B cell (primary cell): ENCODE results near the gene CITED2. TPM values are rescaled to one million over a fixed set of nuclear protein-coding genes. Genes with fewer than 3 reads are reported as not detected.

Experiments
- ATAC-seq: fragments of 200-7000 bp; cut with Tn5 transposase; one replicate; pipeline ENCODE4 v1.10.0; 2021; ENCODE audit warnings: low read depth, mild to moderate bottlenecking, moderate number of reproducible peaks, moderate library complexity
- CTCF ChIA-PET: fragments of 350-600 bp; sonication (Branson Sonifier 250); formaldehyde crosslinking; loops from one replicate; lab custom pipeline; 2021; ENCODE audit warnings: antibody characterized with exemption, inconsistent platforms; lab: Charles Lee
- POLR2A ChIA-PET: fragments of 350-600 bp; sonication (Branson Sonifier 250); formaldehyde crosslinking; loops from one replicate; lab custom pipeline; 2021; ENCODE audit warnings: antibody characterized with exemption; lab: Charles Lee
- DNase-seq: peaks from one replicate; pipeline ENCODE4 v3.0.0; 2013
- H2AFZ ChIP-seq: 2 replicates; pipeline ENCODE4 v1.6.1; 2012; ENCODE audit warnings: mild to moderate bottlenecking, low read depth, low read length; ENCODE audit not compliant: insufficient read depth, poor library complexity, severe bottlenecking
- H3K27ac ChIP-seq, 2 donors: 1 replicate in 1 of 2; 2 replicates in 1 of 2; pipeline ENCODE4 v1.5.1; 2012 to 2013; ENCODE audit warnings: low read length in 2 of 2, mild to moderate bottlenecking in 2 of 2, moderate library complexity in 1 of 2
- H3K27me3 ChIP-seq, 4 experiments: fragments of 200-600 bp in 1 of 4; sonication (generic) in 1 of 4; replicated peaks in 1 of 4; 1 replicate in 2 of 4; 2 replicates in 2 of 4; pipeline versions ENCODE4 v1.6.1 to v1.7.0; 2013 to 2016; ENCODE audit warnings: low read length in 3 of 4, mild to moderate bottlenecking in 2 of 4, mixed read lengths in 1 of 4, moderate library complexity in 1 of 4; ENCODE audit not compliant: insufficient read depth in 4 of 4, control insufficient read depth in 3 of 4; ENCODE audit errors: control extremely low read depth in 1 of 4
- H3K36me3 ChIP-seq, 2 experiments: replicated peaks in 1 of 2; 1 replicate in 1 of 2; 2 replicates in 1 of 2; pipeline versions ENCODE4 v1.6.1 to v1.7.1; 2013; ENCODE audit warnings: low read length in 1 of 2; ENCODE audit not compliant: insufficient read depth in 2 of 2, control insufficient read depth in 1 of 2; ENCODE audit errors: control extremely low read depth in 1 of 2, extremely low read depth in 1 of 2
- H3K4me1 ChIP-seq, 2 donors: fragments of 200-600 bp in 1 of 2; sonication (generic) in 1 of 2; 1 replicate in 1 of 2; 2 replicates in 1 of 2; pipeline versions ENCODE4 v1.5.1 to v1.6.1; 2013 to 2017; ENCODE audit warnings: low read length in 2 of 2; ENCODE audit not compliant: control insufficient read depth in 2 of 2, insufficient read depth in 2 of 2
- H3K4me2 ChIP-seq: replicated peaks from 2 replicates; pipeline ENCODE3; 2012; ENCODE audit warnings: mild to moderate bottlenecking, low read depth, low read length; ENCODE audit not compliant: poor library complexity, severe bottlenecking
- H3K4me3 ChIP-seq, 5 experiments: fragments of 200-600 bp in 1 of 5; sonication (generic) in 1 of 5; 1 replicate in 3 of 5; 2 replicates in 2 of 5; pipeline versions ENCODE4 v1.5.1 to v1.7.0; 2011 to 2016; ENCODE audit warnings: low read length in 4 of 5, mild to moderate bottlenecking in 4 of 5, low read depth in 2 of 5, control low read depth in 1 of 5, moderate library complexity in 1 of 5; ENCODE audit not compliant: insufficient read depth in 1 of 5; ENCODE audit errors: control extremely low read depth in 1 of 5, extremely low read depth in 1 of 5
- H3K79me2 ChIP-seq: fragments of 200-600 bp; sonication (generic); one replicate; pipeline ENCODE4 v1.6.0; 2016; ENCODE audit warnings: low read length; ENCODE audit not compliant: control insufficient read depth, insufficient read depth
- H3K9ac ChIP-seq: fragments of 200-600 bp; sonication (generic); 2 replicates; pipeline ENCODE4 v1.6.1; 2017; ENCODE audit warnings: mild to moderate bottlenecking, low read length, moderate library complexity
- H3K9me3 ChIP-seq, 3 donors: one replicate each; pipeline versions ENCODE4 v1.6.1 to v1.7.1; 2013; ENCODE audit warnings: low read length in 2 of 3; ENCODE audit not compliant: control insufficient read depth in 2 of 3, insufficient read depth in 1 of 3; ENCODE audit errors: control extremely low read depth in 1 of 3
- H4K20me1 ChIP-seq: 2 replicates; pipeline ENCODE4 v1.6.0; 2012; ENCODE audit warnings: mild to moderate bottlenecking, low read length; ENCODE audit not compliant: insufficient read depth, control insufficient read depth, poor library complexity, severe bottlenecking
- H3K27ac Mint-ChIP-seq: one replicate; pipeline ENCODE4 v1.8.0; 2021; ENCODE audit warnings: mixed read lengths
- H3K27me3 Mint-ChIP-seq: one replicate; pipeline ENCODE4 v1.8.0; 2021; ENCODE audit warnings: mixed read lengths
- H3K4me1 Mint-ChIP-seq: one replicate; pipeline ENCODE4 v1.8.0; 2021; ENCODE audit warnings: mixed read lengths
- H3K4me3 Mint-ChIP-seq: one replicate; pipeline ENCODE4 v1.8.0; 2021; ENCODE audit warnings: mixed read lengths
- H3K9me3 Mint-ChIP-seq: one replicate; pipeline ENCODE4 v1.8.0; 2022; ENCODE audit warnings: mixed read lengths; ENCODE audit not compliant: insufficient read depth
- EZH2 ChIP-seq: IDR thresholded peaks from 2 replicates; pipeline ENCODE4 v1.6.1; 2012; ENCODE audit warnings: borderline replicate concordance, low read depth, mild to moderate bottlenecking, moderate library complexity, low read length; ENCODE audit not compliant: insufficient read depth, poor library complexity, severe bottlenecking
- WGBS: methylation state at CpG from one replicate; pipeline ENCODE4 v1.1.5; 2013; ENCODE audit warnings: missing lambda C conversion rate; ENCODE audit not compliant: insufficient coverage; 5-methylcytosine and 5-hydroxymethylcytosine counted together
- intact Hi-C: fragments of 100-400 bp; cut with micrococcal nuclease; formaldehyde crosslinking; loops from one replicate; pipeline ENCODE4 v1.10.0; 2022
- polyA plus RNA-seq: library from polyadenylated mRNA; depleted of rRNA; stranded (reverse); fragments of >200 nt; gene quantifications from 2 replicates; pipeline ENCODE4 v1.2.3, GENCODE V29; 2012
- total RNA-seq, 2 donors: library from RNA; stranded (reverse); fragments of 120-200 nt in 1 of 2; gene quantifications; 1 replicate in 1 of 2; 2 replicates in 1 of 2; pipeline versions ENCODE4 v1.2.3 to v1.2.4, GENCODE V29; 2013 to 2022
- TF ChIP-seq, protein P1 (sequence below): fragments of 200-600 bp; IDR thresholded peaks from one replicate; pipeline ENCODE4 v1.8.0; 2022; ENCODE audit warnings: antibody characterized with exemption, mild to moderate bottlenecking

CITED2 gene
- total and polyA plus RNA-seq, 2 donors (not counting 1 experiment from before 2014, with no cell fraction given) = 56.2 to 67.9 TPM

DNA sequence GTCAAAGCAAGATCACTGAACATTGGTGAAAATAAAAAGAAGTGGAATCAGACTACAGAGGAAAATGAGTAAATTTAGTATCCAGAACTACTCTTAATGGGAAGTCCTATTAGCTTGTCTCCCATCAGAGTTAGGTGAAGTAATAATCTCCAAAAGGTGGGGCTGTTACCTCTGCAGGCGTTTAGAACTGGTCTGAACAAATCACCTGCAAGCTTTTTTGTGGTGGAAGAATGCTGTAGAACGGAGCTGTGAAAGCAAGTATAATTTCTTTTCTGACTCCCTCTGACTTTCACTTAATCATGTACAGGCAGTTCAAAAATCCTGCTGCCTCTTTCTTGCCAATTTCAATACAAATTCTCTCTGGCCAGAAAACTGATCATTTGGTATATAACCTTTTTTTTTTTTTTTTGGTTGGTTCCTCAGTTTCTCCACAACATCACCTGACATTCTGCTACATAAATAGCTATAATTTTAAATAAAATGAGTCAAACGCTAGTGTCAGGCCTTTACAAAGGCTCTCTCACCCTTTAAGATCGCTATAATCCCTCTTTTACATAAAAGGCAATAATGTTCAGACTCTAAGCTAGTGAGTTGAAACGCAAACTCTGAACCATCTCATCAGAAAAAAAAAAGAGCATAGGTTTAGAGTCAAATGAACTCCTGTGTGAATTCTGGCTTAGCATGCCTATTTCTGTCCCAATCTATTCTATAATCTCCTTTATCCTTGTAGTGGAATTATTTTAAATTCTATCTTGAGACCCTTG, 38.8 kb downstream of the CITED2 start:
- Histone ChIP-seq H3K4me2 (no peak overlapping the region), H3K27ac (no peak overlapping the region), H3K36me3 (no peaks in the 10 kb centered on the region), H3K4me3 (no peak overlapping the region), H3K4me1 (no peaks in the 10 kb centered on the region), H3K9me3 (no peaks in the 10 kb centered on the region), H2AFZ (no peak overlapping the region), H3K9ac (no peak overlapping the region), H3K27me3 (no peaks in the 10 kb centered on the region), H4K20me1 (no peaks in the 10 kb centered on the region), H3K79me2 (no peaks in the 10 kb centered on the region)
- Mint-ChIP-seq H3K4me1 (peaks cover 10% of the 10 kb centered on the region), H3K27me3 (no peaks in the 10 kb centered on the region), H3K27ac (no peak overlapping the region), H3K9me3 (no peaks in the 10 kb centered on the region), H3K4me3 (no peak overlapping the region)
- no CpG with 5 or more reads among the region's 5 CpGs for WGBS
- intact Hi-C loops = no loop called here
- ATAC-seq (no peak), DNase-seq (no peak)
- TF ChIP-seq, protein P1, sequence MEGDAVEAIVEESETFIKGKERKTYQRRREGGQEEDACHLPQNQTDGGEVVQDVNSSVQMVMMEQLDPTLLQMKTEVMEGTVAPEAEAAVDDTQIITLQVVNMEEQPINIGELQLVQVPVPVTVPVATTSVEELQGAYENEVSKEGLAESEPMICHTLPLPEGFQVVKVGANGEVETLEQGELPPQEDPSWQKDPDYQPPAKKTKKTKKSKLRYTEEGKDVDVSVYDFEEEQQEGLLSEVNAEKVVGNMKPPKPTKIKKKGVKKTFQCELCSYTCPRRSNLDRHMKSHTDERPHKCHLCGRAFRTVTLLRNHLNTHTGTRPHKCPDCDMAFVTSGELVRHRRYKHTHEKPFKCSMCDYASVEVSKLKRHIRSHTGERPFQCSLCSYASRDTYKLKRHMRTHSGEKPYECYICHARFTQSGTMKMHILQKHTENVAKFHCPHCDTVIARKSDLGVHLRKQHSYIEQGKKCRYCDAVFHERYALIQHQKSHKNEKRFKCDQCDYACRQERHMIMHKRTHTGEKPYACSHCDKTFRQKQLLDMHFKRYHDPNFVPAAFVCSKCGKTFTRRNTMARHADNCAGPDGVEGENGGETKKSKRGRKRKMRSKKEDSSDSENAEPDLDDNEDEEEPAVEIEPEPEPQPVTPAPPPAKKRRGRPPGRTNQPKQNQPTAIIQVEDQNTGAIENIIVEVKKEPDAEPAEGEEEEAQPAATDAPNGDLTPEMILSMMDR = no peak
- ChIA-PET CTCF (interaction anchor here (0.6 to 1.7 kb wide), 5 partner anchors 8 to 116 kb away, joined by 3 to 8 read pairs (median 3); partner anchors contain the start of gene TXLNB), POLR2A (interaction anchor here (0.6 kb wide), 1 partner anchor 491 kb away, joined by 6 read pairs; no protein-coding TSS in a partner anchor)

GRCh38 chr6:139334806-139335446, 39.5 kb downstream of the CITED2 start:
- Mint-ChIP-seq H3K27ac (no peak overlapping the region), H3K27me3 (no peaks in the 10 kb centered on the region), H3K4me3 (no peak overlapping the region), H3K4me1 (peaks cover 15% of the 10 kb centered on the region), H3K9me3 (no peaks in the 10 kb centered on the region)
- Histone ChIP-seq H4K20me1 (no peaks in the 10 kb centered on the region), H3K27me3 (no peaks in the 10 kb centered on the region), H3K4me1 (no peaks in the 10 kb centered on the region), H3K4me3 (no peak overlapping the region), H3K9me3 (no peaks in the 10 kb centered on the region), H3K9ac (no peak overlapping the region), H3K36me3 (no peaks in the 10 kb centered on the region), H3K4me2 (no peak overlapping the region), H3K79me2 (no peaks in the 10 kb centered on the region), H2AFZ (no peak overlapping the region), H3K27ac (no peak overlapping the region)
- ChIA-PET POLR2A (interaction anchor here (0.6 kb wide), 1 partner anchor 491 kb away, joined by 6 read pairs; no protein-coding TSS in a partner anchor), CTCF (interaction anchor here (0.8 to 1.7 kb wide), 2 partner anchors 30 to 520 kb away, joined by 3 to 8 read pairs; no protein-coding TSS in a partner anchor)
- DNase-seq (no peak), ATAC-seq (no peak)
- no CpG with 5 or more reads among the region's 5 CpGs for WGBS
- TF ChIP-seq, protein P1 = no peak
- no peak for TF ChIP-seq EZH2
- intact Hi-C loops = no loop called here
